HepG2 (cell line): ENCODE measurements around the gene ACTR1B. TPM values are rescaled to one million over a fixed set of nuclear protein-coding genes. Genes with fewer than 3 reads are reported as not detected.

Source experiments
- BRD4 ChIP-seq: sonication (generic); formaldehyde crosslinking; IDR thresholded peaks from 2 replicates; pipeline ENCODE4 v1.4.0; 2020; ENCODE audit warnings: missing genetic modification reagents
- FOXO1 ChIP-seq: sonication (generic); formaldehyde crosslinking; IDR thresholded peaks from 2 replicates; pipeline ENCODE4 v1.4.0; 2020; ENCODE audit warnings: missing genetic modification reagents
- MAF1 ChIP-seq: sonication (generic); formaldehyde crosslinking; IDR thresholded peaks from 2 replicates; pipeline ENCODE4 v1.5.0; 2020; ENCODE audit warnings: missing genetic modification reagents, borderline replicate concordance
- NR2C2 ChIP-seq: sonication (generic); formaldehyde crosslinking; IDR thresholded peaks from 2 replicates; pipeline ENCODE4 v1.4.0; 2020; ENCODE audit warnings: missing genetic modification reagents, mild to moderate bottlenecking, moderate library complexity, borderline replicate concordance
- PAX8 ChIP-seq: sonication (generic); formaldehyde crosslinking; IDR thresholded peaks from 2 replicates; pipeline ENCODE4 v1.8.0; 2022; ENCODE audit warnings: mild to moderate bottlenecking, missing genetic modification reagents, borderline replicate concordance
- SMC3 ChIP-seq: IDR thresholded peaks from 2 replicates; pipeline ENCODE4 v1.6.1; 2011; ENCODE audit warnings: low read length, improper control_type of control experiment
- ZFP82 ChIP-seq: sonication (generic); formaldehyde crosslinking; IDR thresholded peaks from 2 replicates; pipeline ENCODE4 v1.5.1; 2020; ENCODE audit warnings: mild to moderate bottlenecking, missing genetic modification reagents, borderline replicate concordance
- ZKSCAN5 ChIP-seq: sonication (generic); formaldehyde crosslinking; IDR thresholded peaks from 2 replicates; pipeline ENCODE4 v1.5.1; 2020; ENCODE audit warnings: mild to moderate bottlenecking, missing genetic modification reagents
- ZMYM3 ChIP-seq: sonication (generic); formaldehyde crosslinking; IDR thresholded peaks from 2 replicates; pipeline ENCODE4 v1.5.1; 2020; ENCODE audit warnings: mild to moderate bottlenecking, missing genetic modification reagents
- ZNF605 ChIP-seq: sonication (generic); formaldehyde crosslinking; IDR thresholded peaks from 2 replicates; pipeline ENCODE4 v1.8.0; 2022; ENCODE audit warnings: mild to moderate bottlenecking, missing genetic modification reagents
- ZNF7 ChIP-seq: IDR thresholded peaks from 2 replicates; pipeline ENCODE4 v1.6.1; 2016; ENCODE audit warnings: missing biosample characterization, missing genetic modification reagents
- polyA plus RNA-seq, 8 experiments: library from polyadenylated mRNA; depleted of rRNA in 3 of 8; stranded (reverse) in 7 of 8; unstranded in 1 of 8; fragments of >200 nt; fragmentation: Illumina TruSeq in 4 of 8; extraction: Trizol in 4 of 8; gene quantifications; 2 replicates each; pipeline versions ENCODE4 v1.2.1 to v1.2.3, GENCODE V29; 2011 to 2016; ENCODE audit warnings: low read depth in 4 of 8, missing spikeins in 1 of 8, mixed read lengths in 1 of 8; ENCODE audit not compliant: insufficient read depth in 1 of 8
- total RNA-seq, 5 experiments: library from RNA; depleted of rRNA; stranded (reverse); fragments of >200 nt; fragmentation: Illumina TruSeq; extraction: Trizol; gene quantifications; 2 replicates each; pipeline ENCODE4 v1.2.3, GENCODE V29; 2016; ENCODE audit warnings: low read depth in 1 of 5
- TF ChIP-seq, protein P1 (sequence below): sonication (generic); formaldehyde crosslinking; IDR thresholded peaks from 2 replicates; pipeline ENCODE4 v1.8.0; 2022; ENCODE audit warnings: mild to moderate bottlenecking, missing genetic modification reagents, moderate library complexity
- TF ChIP-seq, protein P2 (sequence below): sonication (generic); formaldehyde crosslinking; IDR thresholded peaks from 2 replicates; pipeline ENCODE4 v1.4.0; 2020; ENCODE audit warnings: mild to moderate bottlenecking, missing genetic modification reagents, borderline replicate concordance
- TF ChIP-seq, protein P3 (sequence below): IDR thresholded peaks from 2 replicates; pipeline ENCODE4 v1.6.1; 2012; ENCODE audit warnings: inconsistent platforms
- TF ChIP-seq, protein P4 (sequence below), 2 experiments: sonication (generic) in 1 of 2; formaldehyde crosslinking in 1 of 2; IDR thresholded peaks; 2 replicates each; pipeline versions ENCODE4 v1.4.0 to v1.6.1; 2018 to 2020; ENCODE audit warnings: missing genetic modification reagents in 2 of 2, borderline replicate concordance in 1 of 2, low read depth in 1 of 2, mild to moderate bottlenecking in 1 of 2, missing biosample characterization in 1 of 2
- TF ChIP-seq, protein P5 (sequence below): sonication (generic); formaldehyde crosslinking; IDR thresholded peaks from 2 replicates; pipeline ENCODE4; 2020; ENCODE audit warnings: missing genetic modification reagents, mild to moderate bottlenecking, borderline replicate concordance
- TF ChIP-seq, protein P6 (sequence below): sonication (generic); formaldehyde crosslinking; IDR thresholded peaks from 2 replicates; pipeline ENCODE4 v1.4.0; 2020; ENCODE audit warnings: missing genetic modification reagents

ACTR1B gene
- total and polyA plus RNA-seq, 2 of the 13 experiments (the other 11 are each of a cell fraction or from before 2014, with no cell fraction given) = 61.7 to 76.7 TPM

DNA sequence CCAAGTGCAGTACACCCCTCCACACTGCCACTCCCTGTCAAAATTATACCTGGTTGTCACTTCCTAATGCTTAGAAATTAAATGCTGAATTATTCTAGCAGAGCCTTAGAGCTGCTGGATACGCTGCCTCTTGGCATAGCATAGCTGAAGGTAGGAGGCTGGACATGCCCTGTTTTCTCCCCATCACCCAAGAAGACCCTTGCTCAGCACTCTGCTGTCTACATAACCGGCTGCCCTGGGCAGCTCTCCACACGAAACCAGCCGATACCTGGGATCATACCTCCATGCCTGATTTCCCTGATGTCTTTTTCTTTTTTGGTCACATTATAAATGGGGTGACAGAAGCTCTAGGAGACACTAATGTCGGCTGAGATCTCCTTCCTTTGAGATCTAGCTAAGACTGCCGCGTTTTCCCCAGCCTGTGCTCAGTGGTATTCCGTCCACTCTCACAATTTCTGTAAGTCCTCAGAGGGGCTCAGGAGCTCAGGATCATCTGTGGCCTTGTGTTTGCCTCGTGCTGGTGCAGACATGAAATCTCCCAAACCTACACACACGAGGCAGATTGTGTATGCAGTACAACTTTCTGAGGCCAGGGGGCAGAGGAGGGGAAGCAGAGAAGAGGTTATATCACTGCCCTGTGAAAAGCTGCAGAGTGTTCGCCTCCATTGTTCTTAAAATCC lies 36.1 kb upstream of the ACTR1B start (continued):
- no peak for TF ChIP-seq MAF1 (CRISPR knock-in tag)
- TF ChIP-seq, protein P1, sequence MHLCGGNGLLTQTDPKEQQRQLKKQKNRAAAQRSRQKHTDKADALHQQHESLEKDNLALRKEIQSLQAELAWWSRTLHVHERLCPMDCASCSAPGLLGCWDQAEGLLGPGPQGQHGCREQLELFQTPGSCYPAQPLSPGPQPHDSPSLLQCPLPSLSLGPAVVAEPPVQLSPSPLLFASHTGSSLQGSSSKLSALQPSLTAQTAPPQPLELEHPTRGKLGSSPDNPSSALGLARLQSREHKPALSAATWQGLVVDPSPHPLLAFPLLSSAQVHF (CRISPR knock-in tag) = no peak
- TF ChIP-seq, protein P2, sequence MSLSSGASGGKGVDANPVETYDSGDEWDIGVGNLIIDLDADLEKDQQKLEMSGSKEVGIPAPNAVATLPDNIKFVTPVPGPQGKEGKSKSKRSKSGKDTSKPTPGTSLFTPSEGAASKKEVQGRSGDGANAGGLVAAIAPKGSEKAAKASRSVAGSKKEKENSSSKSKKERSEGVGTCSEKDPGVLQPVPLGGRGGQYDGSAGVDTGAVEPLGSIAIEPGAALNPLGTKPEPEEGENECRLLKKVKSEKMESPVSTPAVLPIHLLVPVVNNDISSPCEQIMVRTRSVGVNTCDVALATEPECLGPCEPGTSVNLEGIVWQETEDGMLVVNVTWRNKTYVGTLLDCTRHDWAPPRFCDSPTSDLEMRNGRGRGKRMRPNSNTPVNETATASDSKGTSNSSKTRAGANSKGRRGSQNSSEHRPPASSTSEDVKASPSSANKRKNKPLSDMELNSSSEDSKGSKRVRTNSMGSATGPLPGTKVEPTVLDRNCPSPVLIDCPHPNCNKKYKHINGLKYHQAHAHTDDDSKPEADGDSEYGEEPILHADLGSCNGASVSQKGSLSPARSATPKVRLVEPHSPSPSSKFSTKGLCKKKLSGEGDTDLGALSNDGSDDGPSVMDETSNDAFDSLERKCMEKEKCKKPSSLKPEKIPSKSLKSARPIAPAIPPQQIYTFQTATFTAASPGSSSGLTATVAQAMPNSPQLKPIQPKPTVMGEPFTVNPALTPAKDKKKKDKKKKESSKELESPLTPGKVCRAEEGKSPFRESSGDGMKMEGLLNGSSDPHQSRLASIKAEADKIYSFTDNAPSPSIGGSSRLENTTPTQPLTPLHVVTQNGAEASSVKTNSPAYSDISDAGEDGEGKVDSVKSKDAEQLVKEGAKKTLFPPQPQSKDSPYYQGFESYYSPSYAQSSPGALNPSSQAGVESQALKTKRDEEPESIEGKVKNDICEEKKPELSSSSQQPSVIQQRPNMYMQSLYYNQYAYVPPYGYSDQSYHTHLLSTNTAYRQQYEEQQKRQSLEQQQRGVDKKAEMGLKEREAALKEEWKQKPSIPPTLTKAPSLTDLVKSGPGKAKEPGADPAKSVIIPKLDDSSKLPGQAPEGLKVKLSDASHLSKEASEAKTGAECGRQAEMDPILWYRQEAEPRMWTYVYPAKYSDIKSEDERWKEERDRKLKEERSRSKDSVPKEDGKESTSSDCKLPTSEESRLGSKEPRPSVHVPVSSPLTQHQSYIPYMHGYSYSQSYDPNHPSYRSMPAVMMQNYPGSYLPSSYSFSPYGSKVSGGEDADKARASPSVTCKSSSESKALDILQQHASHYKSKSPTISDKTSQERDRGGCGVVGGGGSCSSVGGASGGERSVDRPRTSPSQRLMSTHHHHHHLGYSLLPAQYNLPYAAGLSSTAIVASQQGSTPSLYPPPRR = no peak
- TF ChIP-seq, protein P3, sequence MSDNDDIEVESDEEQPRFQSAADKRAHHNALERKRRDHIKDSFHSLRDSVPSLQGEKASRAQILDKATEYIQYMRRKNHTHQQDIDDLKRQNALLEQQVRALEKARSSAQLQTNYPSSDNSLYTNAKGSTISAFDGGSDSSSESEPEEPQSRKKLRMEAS = peak; percentile 89
- TF ChIP-seq ZFP82 (CRISPR knock-in tag) = no peak
- TF ChIP-seq PAX8 (CRISPR knock-in tag) = no peak
- peak; percentile 42; the same call in 1 of the 2 replicates for TF ChIP-seq ZNF605
- TF ChIP-seq, protein P4, sequence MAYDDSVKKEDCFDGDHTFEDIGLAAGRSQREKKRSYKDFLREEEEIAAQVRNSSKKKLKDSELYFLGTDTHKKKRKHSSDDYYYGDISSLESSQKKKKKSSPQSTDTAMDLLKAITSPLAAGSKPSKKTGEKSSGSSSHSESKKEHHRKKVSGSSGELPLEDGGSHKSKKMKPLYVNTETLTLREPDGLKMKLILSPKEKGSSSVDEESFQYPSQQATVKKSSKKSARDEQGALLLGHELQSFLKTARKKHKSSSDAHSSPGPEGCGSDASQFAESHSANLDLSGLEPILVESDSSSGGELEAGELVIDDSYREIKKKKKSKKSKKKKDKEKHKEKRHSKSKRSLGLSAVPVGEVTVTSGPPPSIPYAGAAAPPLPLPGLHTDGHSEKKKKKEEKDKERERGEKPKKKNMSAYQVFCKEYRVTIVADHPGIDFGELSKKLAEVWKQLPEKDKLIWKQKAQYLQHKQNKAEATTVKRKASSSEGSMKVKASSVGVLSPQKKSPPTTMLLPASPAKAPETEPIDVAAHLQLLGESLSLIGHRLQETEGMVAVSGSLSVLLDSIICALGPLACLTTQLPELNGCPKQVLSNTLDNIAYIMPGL (CRISPR knock-in tag; IDR thresholded peaks at IDR 0.05; ENCODE audit: borderline replicate concordance in 1 of 2, low read depth in 1 of 2) = peak; percentile 22 to 54; a peak in 1 of 4 replicates
- TF ChIP-seq ZNF7 = no peak
- TF ChIP-seq ZKSCAN5 (CRISPR knock-in tag) = no peak
- TF ChIP-seq, protein P5, sequence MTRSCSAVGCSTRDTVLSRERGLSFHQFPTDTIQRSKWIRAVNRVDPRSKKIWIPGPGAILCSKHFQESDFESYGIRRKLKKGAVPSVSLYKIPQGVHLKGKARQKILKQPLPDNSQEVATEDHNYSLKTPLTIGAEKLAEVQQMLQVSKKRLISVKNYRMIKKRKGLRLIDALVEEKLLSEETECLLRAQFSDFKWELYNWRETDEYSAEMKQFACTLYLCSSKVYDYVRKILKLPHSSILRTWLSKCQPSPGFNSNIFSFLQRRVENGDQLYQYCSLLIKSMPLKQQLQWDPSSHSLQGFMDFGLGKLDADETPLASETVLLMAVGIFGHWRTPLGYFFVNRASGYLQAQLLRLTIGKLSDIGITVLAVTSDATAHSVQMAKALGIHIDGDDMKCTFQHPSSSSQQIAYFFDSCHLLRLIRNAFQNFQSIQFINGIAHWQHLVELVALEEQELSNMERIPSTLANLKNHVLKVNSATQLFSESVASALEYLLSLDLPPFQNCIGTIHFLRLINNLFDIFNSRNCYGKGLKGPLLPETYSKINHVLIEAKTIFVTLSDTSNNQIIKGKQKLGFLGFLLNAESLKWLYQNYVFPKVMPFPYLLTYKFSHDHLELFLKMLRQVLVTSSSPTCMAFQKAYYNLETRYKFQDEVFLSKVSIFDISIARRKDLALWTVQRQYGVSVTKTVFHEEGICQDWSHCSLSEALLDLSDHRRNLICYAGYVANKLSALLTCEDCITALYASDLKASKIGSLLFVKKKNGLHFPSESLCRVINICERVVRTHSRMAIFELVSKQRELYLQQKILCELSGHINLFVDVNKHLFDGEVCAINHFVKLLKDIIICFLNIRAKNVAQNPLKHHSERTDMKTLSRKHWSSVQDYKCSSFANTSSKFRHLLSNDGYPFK (CRISPR knock-in tag) = peak; percentile 46; the same call in 1 of the 2 replicates
- no peak for TF ChIP-seq NR2C2 (CRISPR knock-in tag)
- TF ChIP-seq FOXO1 (CRISPR knock-in tag) = no peak
- TF ChIP-seq SMC3 = peak; percentile 89
- TF ChIP-seq, protein P6, sequence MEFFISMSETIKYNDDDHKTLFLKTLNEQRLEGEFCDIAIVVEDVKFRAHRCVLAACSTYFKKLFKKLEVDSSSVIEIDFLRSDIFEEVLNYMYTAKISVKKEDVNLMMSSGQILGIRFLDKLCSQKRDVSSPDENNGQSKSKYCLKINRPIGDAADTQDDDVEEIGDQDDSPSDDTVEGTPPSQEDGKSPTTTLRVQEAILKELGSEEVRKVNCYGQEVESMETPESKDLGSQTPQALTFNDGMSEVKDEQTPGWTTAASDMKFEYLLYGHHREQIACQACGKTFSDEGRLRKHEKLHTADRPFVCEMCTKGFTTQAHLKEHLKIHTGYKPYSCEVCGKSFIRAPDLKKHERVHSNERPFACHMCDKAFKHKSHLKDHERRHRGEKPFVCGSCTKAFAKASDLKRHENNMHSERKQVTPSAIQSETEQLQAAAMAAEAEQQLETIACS = no peak
- no peak for TF ChIP-seq ZMYM3 (CRISPR knock-in tag)
- no peak for TF ChIP-seq BRD4
